ENCODE measurements around the gene MAP2K6.

- no peak for TF ChIP-seq CTCF (IDR thresholded peaks at IDR 0.05)
- no peak for TF ChIP-seq POLR2A (IDR thresholded peaks at IDR 0.05)
Observed at GRCh38 chr17:69492410-69493071, 78.0 kb downstream of the MAP2K6 start.
